T-cell (primary cell): ENCODE results near the gene HAUS8. TPM values are rescaled to one million over a fixed set of nuclear protein-coding genes. Genes with fewer than 3 reads are reported as not detected.
A peak's percentile ranks its signal among the peaks of the same experiment; 100 is the strongest.

ENCODE experiments used
- ATAC-seq, 4 experiments: fragments of 200-7000 bp in 3 of 4; fragments of 150-1000 bp in 1 of 4; cut with Tn5 transposase; replicated peaks in 1 of 4; 1 replicate in 3 of 4; 2 replicates in 1 of 4; pipeline ENCODE4 v1.10.0; 2021; ENCODE audit warnings: moderate library complexity in 3 of 4, mild to moderate bottlenecking in 2 of 4, moderate number of reproducible peaks in 1 of 4
- CTCF ChIA-PET, 2 donors: fragments of 300-600 bp; sonication (Branson Sonifier 250); formaldehyde crosslinking; loops; one replicate each; lab custom pipeline; 2022; ENCODE audit warnings: antibody characterized with exemption in 2 of 2; lab: Charles Lee
- POLR2A ChIA-PET, 2 donors: fragments of 300-600 bp; sonication (Branson Sonifier 250); formaldehyde crosslinking; loops; one replicate each; lab custom pipeline; 2022; ENCODE audit warnings: antibody characterized with exemption in 2 of 2; lab: Charles Lee
- DNase-seq, 35 experiments: peaks; one replicate each; pipeline versions ENCODE4 v3.0.0 to v3.0.0-alpha.2; 2013 to 2023
- H3K27ac ChIP-seq: one replicate; pipeline ENCODE4 v1.5.1; 2013; ENCODE audit warnings: low read length
- H3K27me3 ChIP-seq, 2 experiments: replicated peaks in 1 of 2; 1 replicate in 1 of 2; 2 replicates in 1 of 2; pipeline versions ENCODE4 v1.6.1 to v1.7.0; 2013; ENCODE audit warnings: low read length in 1 of 2, mixed read lengths in 1 of 2; ENCODE audit not compliant: control insufficient read depth in 2 of 2, insufficient read depth in 2 of 2; ENCODE audit errors: extremely low read depth in 1 of 2
- H3K36me3 ChIP-seq, 2 donors: 1 replicate in 1 of 2; 2 replicates in 1 of 2; pipeline versions ENCODE4 v1.6.1 to v1.7.0; 2013; ENCODE audit warnings: low read length in 1 of 2; ENCODE audit not compliant: control insufficient read depth in 2 of 2, insufficient read depth in 1 of 2; ENCODE audit errors: extremely low read depth in 1 of 2
- H3K4me1 ChIP-seq, 2 experiments: 1 replicate in 1 of 2; 2 replicates in 1 of 2; pipeline versions ENCODE4 v1.6.1 to v1.7.0; 2013; ENCODE audit warnings: low read length in 2 of 2, mixed read lengths in 1 of 2; ENCODE audit not compliant: insufficient read depth in 2 of 2, control insufficient read depth in 1 of 2; ENCODE audit errors: extremely low read depth in 1 of 2
- H3K4me3 ChIP-seq, 2 donors: 1 replicate in 1 of 2; 2 replicates in 1 of 2; pipeline versions ENCODE4 v1.5.1 to v1.7.0; 2013; ENCODE audit warnings: mild to moderate bottlenecking in 2 of 2, low read length in 1 of 2, moderate library complexity in 1 of 2; ENCODE audit not compliant: control insufficient read depth in 1 of 2; ENCODE audit errors: extremely low read depth in 1 of 2
- H3K9me3 ChIP-seq: 2 replicates; pipeline ENCODE4 v1.7.0; 2013
- H3K27ac Mint-ChIP-seq, 2 donors: one replicate each; pipeline ENCODE4 v1.8.0; 2020 to 2021; ENCODE audit warnings: mild to moderate bottlenecking in 2 of 2, mixed read lengths in 2 of 2
- H3K27me3 Mint-ChIP-seq, 2 donors: one replicate each; pipeline ENCODE4 v1.8.0; 2021 to 2022; ENCODE audit warnings: mixed read lengths in 2 of 2
- H3K36me3 Mint-ChIP-seq: one replicate; pipeline ENCODE4 v1.8.0; 2021; ENCODE audit warnings: mixed read lengths
- H3K4me1 Mint-ChIP-seq, 3 donors: one replicate each; pipeline ENCODE4 v1.8.0; 2020 to 2022; ENCODE audit warnings: mixed read lengths in 3 of 3, mild to moderate bottlenecking in 1 of 3
- H3K4me3 Mint-ChIP-seq, 3 donors: one replicate each; pipeline ENCODE4 v1.8.0; 2020 to 2022; ENCODE audit warnings: mild to moderate bottlenecking in 3 of 3, mixed read lengths in 3 of 3, moderate library complexity in 3 of 3
- H3K9me3 Mint-ChIP-seq, 3 donors: one replicate each; pipeline ENCODE4 v1.8.0; 2020 to 2022; ENCODE audit warnings: mixed read lengths in 3 of 3
- WGBS: methylation state at CpG from one replicate; pipeline ENCODE4 v1.1.5; 2013; ENCODE audit warnings: missing lambda C conversion rate; ENCODE audit not compliant: insufficient coverage; 5-methylcytosine and 5-hydroxymethylcytosine counted together
- total RNA-seq, 35 experiments: library from RNA in 6 of 35; stranded (reverse) in 6 of 35; fragments of 120-200 nt in 1 of 35; gene quantifications; one replicate each; pipeline versions ENCODE4 v1.2.1 to v1.2.4 and lab custom pipeline; 2013 to 2026

HAUS8 gene
- total RNA-seq, 5 donors from 2014 or later (not counting 1 experiment from before 2014, with no cell fraction given) = 16.6 to 20.4 (median 19.3) TPM

GRCh38 chr19:17105556-17105955, 30.3 kb upstream of the HAUS8 start:
- no peaks in the 10 kb centered on the region for H3K27me3 ChIP-seq
- H3K9me3 ChIP-seq = no peaks in the 10 kb centered on the region
- H3K4me1 Mint-ChIP-seq = peaks cover 39 to 48% (median 45%) of the 10 kb centered on the region in 3 donors
- H3K4me3 ChIP-seq = no peak overlapping the region
- ChIA-PET CTCF (interaction anchor here in 1 of 2 donors (0.7 kb wide), 1 partner anchor 848 kb away, joined by 3 read pairs; no protein-coding TSS in a partner anchor), POLR2A (no interaction called here)
- peaks cover 0 to 4% (median 0%) of the 10 kb centered on the region in 3 donors for H3K9me3 Mint-ChIP-seq
- peaks cover 35% of the 10 kb centered on the region for H3K36me3 Mint-ChIP-seq
- DNase-seq (no peak), ATAC-seq (no peak)
- no peaks in the 10 kb centered on the region for H3K27me3 Mint-ChIP-seq
- H3K27ac Mint-ChIP-seq = peak overlapping the region in 1 of 2 donors; percentile 22
- 100% methylated on average over 3 of the region's 3 CpGs for WGBS
- H3K27ac ChIP-seq = no peak overlapping the region
- H3K36me3 ChIP-seq = peaks cover 50 to 69% of the 10 kb centered on the region in 2 donors
- peaks cover 0 to 21% of the 10 kb centered on the region in 2 experiments for H3K4me1 ChIP-seq
- H3K4me3 Mint-ChIP-seq = no peak overlapping the region

- WGBS = no CpG with 5 or more reads among the region's 7 CpGs
- no peak overlapping the region for H3K27ac ChIP-seq
Observed at GRCh38 chr19:17104679-17105078, 29.4 kb upstream of the HAUS8 start.

GRCh38 chr19:17103177-17103576, 27.9 kb upstream of the HAUS8 start:
- Histone ChIP-seq H3K27ac (no peak overlapping the region), H3K9me3 (no peaks in the 10 kb centered on the region), H3K36me3 (peaks cover 52 to 60% of the 10 kb centered on the region in 2 donors), H3K4me1 (peaks cover 0 to 12% of the 10 kb centered on the region in 2 experiments), H3K4me3 (peak overlapping the region in 1 of 2 donors; percentile 23), H3K27me3 (no peaks in the 10 kb centered on the region)
- ChIA-PET POLR2A (interaction anchor here in 1 of 2 donors (0.6 kb wide), 1 partner anchor 298 kb away, joined by 3 read pairs; no protein-coding TSS in a partner anchor), CTCF (interaction anchor here in 1 of 2 donors (0.6 kb wide), 1 partner anchor 138 kb away, joined by 3 read pairs; no protein-coding TSS in a partner anchor)
- peaks cover 0 to 4% (median 0%) of the 10 kb centered on the region in 3 donors for H3K9me3 Mint-ChIP-seq
- H3K27ac Mint-ChIP-seq = no peak overlapping the region
- no peaks in the 10 kb centered on the region for H3K27me3 Mint-ChIP-seq
- WGBS = 76% methylated on average over 3 of the region's 3 CpGs
- peaks cover 36 to 42% (median 41%) of the 10 kb centered on the region in 3 donors for H3K4me1 Mint-ChIP-seq
- DNase-seq (peak in 1 of 35 experiments; percentile 34), ATAC-seq (no peak)
- H3K4me3 Mint-ChIP-seq = no peak overlapping the region
- peaks cover 39% of the 10 kb centered on the region for H3K36me3 Mint-ChIP-seq

More at GRCh38 chr19:17104679-17105078, 29.4 kb upstream of the HAUS8 start:
- H3K4me3 Mint-ChIP-seq = no peak overlapping the region
- DNase-seq (no peak), ATAC-seq (no peak)
- CTCF ChIA-PET = no interaction called here
- peaks cover 52 to 60% of the 10 kb centered on the region in 2 donors for H3K36me3 ChIP-seq
- no peak overlapping the region for H3K27ac Mint-ChIP-seq
- H3K27me3 Mint-ChIP-seq = no peaks in the 10 kb centered on the region
- POLR2A ChIA-PET = no interaction called here
- H3K36me3 Mint-ChIP-seq = peaks cover 36% of the 10 kb centered on the region
- H3K4me1 Mint-ChIP-seq = peaks cover 34 to 42% (median 38%) of the 10 kb centered on the region in 3 donors
- H3K4me1 ChIP-seq = peaks cover 0 to 13% of the 10 kb centered on the region in 2 experiments
- H3K4me3 ChIP-seq = no peak overlapping the region
- H3K27me3 ChIP-seq = no peaks in the 10 kb centered on the region
- H3K9me3 Mint-ChIP-seq = peaks cover 0 to 4% (median 0%) of the 10 kb centered on the region in 3 donors
- H3K9me3 ChIP-seq = no peaks in the 10 kb centered on the region

GRCh38 chr19:17101686-17102628, 26.7 kb upstream of the HAUS8 start:
- no peak for ATAC-seq
- Mint-ChIP-seq H3K27ac (no peak overlapping the region), H3K36me3 (peaks cover 36% of the 10 kb centered on the region), H3K4me3 (no peak overlapping the region), H3K4me1 (peaks cover 38 to 39% (median 39%) of the 10 kb centered on the region in 3 donors), H3K9me3 (peaks cover 0 to 4% (median 0%) of the 10 kb centered on the region in 3 donors), H3K27me3 (no peaks in the 10 kb centered on the region)
- no peaks in the 10 kb centered on the region for H3K27me3 ChIP-seq
- no peaks in the 10 kb centered on the region for H3K9me3 ChIP-seq
- H3K4me3 ChIP-seq = no peak overlapping the region
- WGBS = over 99% methylated on average over 34 of the region's 59 CpGs
- peaks cover 0 to 17% of the 10 kb centered on the region in 2 experiments for H3K4me1 ChIP-seq
- POLR2A ChIA-PET = no interaction called here
- no peak for DNase-seq
- CTCF ChIA-PET = no interaction called here
- peaks cover 52 to 56% of the 10 kb centered on the region in 2 donors for H3K36me3 ChIP-seq
- H3K27ac ChIP-seq = no peak overlapping the region

DNA sequence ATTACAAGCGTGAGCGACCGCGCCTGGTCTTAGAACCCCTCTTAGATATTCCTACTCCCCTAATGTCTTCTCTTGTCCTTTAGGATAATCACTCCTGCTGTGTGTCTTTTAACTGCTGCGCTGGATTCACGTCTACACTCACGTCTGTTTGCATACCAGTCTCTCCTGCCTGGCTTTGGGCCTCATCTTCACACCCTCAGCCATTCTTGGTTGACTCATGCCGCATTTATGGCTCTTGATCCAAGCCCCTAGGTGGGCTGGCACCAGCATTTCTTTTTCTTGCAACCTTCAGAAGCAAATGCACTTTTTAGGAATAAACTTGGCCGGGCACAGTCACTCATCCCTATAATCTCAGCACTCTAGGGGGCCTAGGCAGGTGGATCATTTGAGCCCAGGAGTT, 23.1 kb upstream of the HAUS8 start:
- H3K4me3 ChIP-seq = no peak overlapping the region
- no peaks in the 10 kb centered on the region for H3K27me3 ChIP-seq
- Mint-ChIP-seq H3K9me3 (peaks cover 0 to 4% (median 0%) of the 10 kb centered on the region in 3 donors), H3K36me3 (peaks cover 35% of the 10 kb centered on the region), H3K27me3 (no peaks in the 10 kb centered on the region), H3K27ac (peak overlapping the region in 1 of 2 donors; percentile 0), H3K4me3 (no peak overlapping the region), H3K4me1 (peaks cover 37 to 52% (median 43%) of the 10 kb centered on the region in 3 donors)
- POLR2A ChIA-PET = no interaction called here
- H3K9me3 ChIP-seq = no peaks in the 10 kb centered on the region
- DNase-seq (no peak), ATAC-seq (no peak)
- CTCF ChIA-PET = no interaction called here
- H3K27ac ChIP-seq = no peak overlapping the region
- WGBS = 98% methylated on average over 9 of the region's 9 CpGs
- peaks cover 27% of the 10 kb centered on the region in 2 donors for H3K36me3 ChIP-seq
- peaks cover 0 to 13% of the 10 kb centered on the region in 2 experiments for H3K4me1 ChIP-seq

DNA sequence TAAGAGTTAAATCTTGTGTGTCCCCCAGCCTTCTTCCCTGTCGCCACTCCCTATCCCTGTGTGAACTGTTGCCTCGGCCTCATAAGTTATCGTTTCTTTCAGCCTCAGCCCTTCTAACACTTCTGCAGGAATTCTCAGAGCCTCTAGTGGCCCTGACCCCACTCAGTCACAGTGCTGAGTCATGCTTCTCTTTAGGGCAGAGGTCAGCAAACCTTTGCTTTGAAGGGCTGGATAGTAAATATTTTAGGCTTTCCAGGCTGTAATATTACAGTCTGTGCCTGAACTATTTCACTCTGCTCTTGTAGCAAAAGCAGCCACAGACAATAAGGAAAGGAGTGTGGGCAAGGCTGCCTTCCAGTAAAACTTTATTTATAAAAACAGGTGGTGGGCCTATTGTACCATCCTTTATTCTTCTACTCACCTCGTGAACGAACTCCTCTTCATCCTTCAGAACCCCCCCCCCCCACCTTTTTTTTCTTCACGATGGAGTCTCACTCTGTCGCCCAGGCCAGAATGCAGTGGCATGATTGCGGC, 22.4 kb upstream of the HAUS8 start:
- Mint-ChIP-seq H3K36me3 (peaks cover 30% of the 10 kb centered on the region), H3K27me3 (no peaks in the 10 kb centered on the region), H3K4me3 (no peak overlapping the region), H3K27ac (no peak overlapping the region), H3K4me1 (peaks cover 36 to 49% (median 42%) of the 10 kb centered on the region in 3 donors), H3K9me3 (peaks cover 0 to 4% (median 0%) of the 10 kb centered on the region in 3 donors)
- DNase-seq (no peak), ATAC-seq (no peak)
- ChIA-PET POLR2A (no interaction called here), CTCF (no interaction called here)
- Histone ChIP-seq H3K27me3 (no peaks in the 10 kb centered on the region), H3K4me3 (no peak overlapping the region), H3K36me3 (peaks cover 20 to 21% of the 10 kb centered on the region in 2 donors), H3K4me1 (peaks cover 0 to 12% of the 10 kb centered on the region in 2 experiments), H3K9me3 (no peaks in the 10 kb centered on the region), H3K27ac (no peak overlapping the region)
- WGBS = 95% methylated on average over 3 of the region's 8 CpGs
